PC-3 (cell line): ENCODE data around the gene PRAC1. TPM values are rescaled to one million over a fixed set of nuclear protein-coding genes. Genes with fewer than 3 reads are reported as not detected.

Experiments used
- ATAC-seq: fragments of 200-7000 bp; cut with Tn5 transposase; 2 replicates; pipeline ENCODE4 v1.9.1; 2020; ENCODE audit warnings: mild to moderate bottlenecking, moderate library complexity
- BruUV-seq: library from RNA; stranded (reverse); fragments of 400-500 nt; replicated peaks from 2 replicates; lab custom pipeline; 2021; lab: Mats Ljungman, UMichigan
- CTCF ChIA-PET: fragments of 300-600 bp; sonication (Branson Sonifier 250); formaldehyde crosslinking; loops from one replicate; lab custom pipeline; 2022; ENCODE audit warnings: antibody characterized with exemption; lab: Charles Lee
- POLR2A ChIA-PET: fragments of 300-600 bp; sonication (Branson Sonifier 250); formaldehyde crosslinking; loops from one replicate; lab custom pipeline; 2022; ENCODE audit warnings: antibody characterized with exemption; ENCODE audit not compliant: unreplicated experiment; lab: Charles Lee
- DNase-seq: peaks from one replicate; pipeline ENCODE4 v3.0.0-alpha.2; 2015
- H2AFZ ChIP-seq: fragments of 300-600 bp; sonication (generic); 2 replicates; pipeline ENCODE4 v1.6.0; 2016; ENCODE audit warnings: antibody characterized with exemption, low read length
- H3F3A ChIP-seq: fragments of 300-600 bp; sonication (generic); one replicate; pipeline ENCODE4 v1.6.0; 2017; ENCODE audit warnings: antibody characterized with exemption, low read length, control low read depth, mild to moderate bottlenecking; ENCODE audit not compliant: unreplicated experiment
- H3K27ac ChIP-seq: fragments of 300-600 bp; sonication (generic); 2 replicates; pipeline ENCODE4 v1.5.1; 2016; ENCODE audit warnings: mild to moderate bottlenecking, low read length
- H3K27me3 ChIP-seq: fragments of 300-600 bp; sonication (generic); 2 replicates; pipeline ENCODE4 v1.6.1; 2016; ENCODE audit warnings: low read length, mixed read lengths
- H3K36me3 ChIP-seq: fragments of 300-600 bp; sonication (generic); 2 replicates; pipeline ENCODE4 v1.6.1; 2016; ENCODE audit warnings: low read depth, mixed run types, low read length, mixed read lengths
- H3K4me1 ChIP-seq: fragments of 300-600 bp; sonication (generic); 2 replicates; pipeline ENCODE4 v1.5.1; 2016; ENCODE audit warnings: low read length; ENCODE audit not compliant: insufficient read depth
- H3K4me2 ChIP-seq: fragments of 300-600 bp; sonication (generic); 2 replicates; pipeline ENCODE4 v1.6.0; 2016; ENCODE audit warnings: low read length
- H3K4me3 ChIP-seq: fragments of 300-600 bp; sonication (generic); 2 replicates; pipeline ENCODE4 v1.5.1; 2016; ENCODE audit warnings: mild to moderate bottlenecking, low read length, mixed read lengths
- H3K79me2 ChIP-seq: fragments of 300-600 bp; sonication (generic); 2 replicates; pipeline ENCODE4 v1.6.1; 2017; ENCODE audit warnings: low read length, mixed read lengths
- H3K9ac ChIP-seq: fragments of 300-600 bp; sonication (generic); 2 replicates; pipeline ENCODE4 v1.6.0; 2016; ENCODE audit warnings: mild to moderate bottlenecking, low read length
- H3K9me2 ChIP-seq: fragments of 300-600 bp; sonication (generic); replicated peaks from 2 replicates; pipeline ENCODE4 v1.6.1; 2016; ENCODE audit warnings: mixed run types, low read length, mixed read lengths
- H3K9me3 ChIP-seq: fragments of 300-600 bp; sonication (generic); 2 replicates; pipeline ENCODE4 v1.6.1; 2016; ENCODE audit warnings: low read length, mixed read lengths
- H4K20me1 ChIP-seq: fragments of 300-600 bp; sonication (generic); 2 replicates; pipeline ENCODE4 v1.6.1; 2016; ENCODE audit warnings: low read length, mixed read lengths
- CTCF ChIP-seq: fragments of 300-600 bp; sonication (generic); conservative IDR thresholded peaks from 2 replicates; pipeline ENCODE4 v1.5.1; 2017; ENCODE audit warnings: antibody characterized with exemption, low read depth, mild to moderate bottlenecking, low read length
- EZH2 ChIP-seq: fragments of 300-600 bp; sonication (generic); IDR thresholded peaks from one replicate; pipeline ENCODE4 v1.6.1; 2017; ENCODE audit warnings: antibody characterized with exemption, mild to moderate bottlenecking, low read length; ENCODE audit not compliant: unreplicated experiment
- EZH2phosphoT487 ChIP-seq: fragments of 300-600 bp; sonication (generic); IDR thresholded peaks from 2 replicates; pipeline ENCODE4 v1.6.1; 2018; ENCODE audit warnings: mild to moderate bottlenecking, antibody characterized with exemption, low read length, borderline replicate concordance
- intact Hi-C: fragments of 100-400 bp; cut with micrococcal nuclease; formaldehyde crosslinking; loops from 2 replicates; pipeline ENCODE4 v1.9.0; 2023
- total RNA-seq: library from RNA; depleted of rRNA; stranded (reverse); fragments of >200 nt; gene quantifications from 2 replicates; pipeline ENCODE4 v1.2.3, GENCODE V29; 2014

Gene PRAC1
- total RNA-seq, 1 experiment from 2014 or later = 44.4 TPM

GRCh38 chr17:48740537-48740936 lies 18.2 kb upstream of the PRAC1 start:
- no TSS peak for BruUV-seq
- Histone ChIP-seq H3K79me2 (peaks cover 60% of the 10 kb centered on the region), H3K9me3 (no peaks in the 10 kb centered on the region), H3K4me1 (peaks cover 41% of the 10 kb centered on the region), H3K4me2 (no peak overlapping the region), H3K27ac (no peak overlapping the region), H3K9me2 (no peaks in the 10 kb centered on the region), H3K9ac (no peak overlapping the region), H3K36me3 (no peaks in the 10 kb centered on the region), H4K20me1 (no peaks in the 10 kb centered on the region), H3F3A (no peaks in the 10 kb centered on the region), H3K4me3 (no peak overlapping the region), H2AFZ (no peak overlapping the region), H3K27me3 (no peaks in the 10 kb centered on the region)
- ChIA-PET CTCF (no interaction called here), POLR2A (no interaction called here)
- no peak for ATAC-seq
- DNase-seq = no peak
- intact Hi-C loops = no loop called here
- TF ChIP-seq EZH2 (no peak), CTCF (no peak), EZH2phosphoT487 (no peak)

GRCh38 chr17:48738803-48739526 lies 16.6 kb upstream of the PRAC1 start:
- Histone ChIP-seq H3K27ac (peak overlapping the region; percentile 61), H3K4me2 (peak overlapping the region; percentile 92), H3K36me3 (no peaks in the 10 kb centered on the region), H3K9me3 (no peaks in the 10 kb centered on the region), H3F3A (no peaks in the 10 kb centered on the region), H3K27me3 (no peaks in the 10 kb centered on the region), H3K9ac (peak overlapping the region; percentile 64), H3K9me2 (no peaks in the 10 kb centered on the region), H3K4me1 (peaks cover 52% of the 10 kb centered on the region), H4K20me1 (no peaks in the 10 kb centered on the region), H3K4me3 (peak overlapping the region; percentile 66), H3K79me2 (peaks cover 75% of the 10 kb centered on the region), H2AFZ (peak overlapping the region; percentile 77)
- DNase-seq (peak; percentile 91), ATAC-seq (peak; percentile 53)
- POLR2A ChIA-PET = interaction anchor here (0.5 to 1.8 kb wide), 6 partner anchors 8 to 19 kb away, joined by 4 to 8 read pairs (median 4); partner anchors contain the start of gene HOXB13
- CTCF ChIA-PET = interaction anchor here (0.6 to 1.9 kb wide), 3 partner anchors 15 to 102 kb away, joined by 7 to 14 read pairs (median 13); partner anchors contain the start of gene PRAC2
- no TSS peak for BruUV-seq
- intact Hi-C loops = loop anchor here (1.0 to 5.0 kb wide), 3 partner anchors 7 to 53 kb away; no protein-coding TSS in a partner anchor
- TF ChIP-seq EZH2 (no peak), EZH2phosphoT487 (no peak), CTCF (no peak)
